HCT116 (cell line): ENCODE results near the gene ADAMTSL5. TPM values are rescaled to one million over a fixed set of nuclear protein-coding genes. Genes with fewer than 3 reads are reported as not detected.

Experiments used
- ATAC-seq: fragments of 200-7000 bp; cut with Tn5 transposase; 2 replicates; pipeline ENCODE4 v1.9.1; 2020; ENCODE audit warnings: mild to moderate bottlenecking, moderate library complexity
- BruUV-seq: library from RNA; stranded (reverse); fragments of 400-500 nt; replicated peaks from 2 replicates; lab custom pipeline; 2021; lab: Mats Ljungman, UMichigan
- CTCF ChIA-PET: fragments of 300-600 bp; sonication (Branson Sonifier 250); formaldehyde crosslinking; loops from one replicate; lab custom pipeline; 2021; ENCODE audit warnings: antibody characterized with exemption; lab: Charles Lee
- POLR2A ChIA-PET: fragments of 300-600, 350-600 bp; sonication (Branson Sonifier 250); formaldehyde crosslinking; loops from one replicate; lab custom pipeline; 2021; ENCODE audit warnings: antibody characterized with exemption; lab: Charles Lee
- RAD21 ChIA-PET, 2 experiments: fragments of 300-600 bp; sonication (Branson Sonifier 250); formaldehyde crosslinking; loops; one replicate each; lab custom pipeline; 2023; ENCODE audit warnings: low total read pairs in 2 of 2; ENCODE audit not compliant: uncharacterized antibody in 2 of 2, unreplicated experiment in 2 of 2, low non-redundant PET in 1 of 2; lab: Charles Lee
- DNase-seq: peaks from one replicate; pipeline ENCODE4 v3.0.0-alpha.2; 2010; ENCODE audit warnings: low read depth, low spot score
- H2AFZ ChIP-seq: fragments of 200-600 bp; shearing (Covaris generic), sonication (generic); 2 replicates; pipeline ENCODE4 v1.6.1; 2017; ENCODE audit warnings: low read depth, mixed run types, mixed read lengths, antibody characterized with exemption, low read length; ENCODE audit not compliant: poor library complexity, severe bottlenecking
- H3K27ac ChIP-seq: 2 replicates; pipeline ENCODE4 v1.5.1; 2012; ENCODE audit warnings: low read depth, low read length
- H3K27me3 ChIP-seq: fragments of 200-600 bp; sonication (generic); 2 replicates; pipeline ENCODE4 v1.6.1; 2016; ENCODE audit warnings: mixed run types, low read length, mixed read lengths; ENCODE audit not compliant: insufficient read depth
- H3K36me3 ChIP-seq, 2 experiments: fragments of 200-500 bp in 1 of 2; fragments of 200-600 bp in 1 of 2; sonication (Bioruptor generic) in 1 of 2; sonication (generic) in 1 of 2; 2 replicates each; pipeline versions ENCODE4 v1.5.1 to v1.6.1; 2014 to 2016; ENCODE audit warnings: low read length in 2 of 2, inconsistent platforms in 1 of 2, mixed read lengths in 1 of 2, mixed run types in 1 of 2; ENCODE audit not compliant: insufficient read depth in 2 of 2, control insufficient read depth in 1 of 2
- H3K4me1 ChIP-seq, 2 experiments: fragments of 200-600 bp in 1 of 2; sonication (generic) in 1 of 2; 2 replicates each; pipeline versions ENCODE4 v1.5.1 to v1.6.1; 2012 to 2017; ENCODE audit warnings: low read length in 2 of 2, inconsistent platforms in 1 of 2, mild to moderate bottlenecking in 1 of 2, mixed read lengths in 1 of 2, mixed run types in 1 of 2, moderate library complexity in 1 of 2; ENCODE audit not compliant: insufficient read depth in 2 of 2, control insufficient read depth in 1 of 2
- H3K4me2 ChIP-seq: fragments of 200-600 bp; sonication (generic); 2 replicates; pipeline ENCODE4 v1.6.1; 2017; ENCODE audit warnings: mixed run types, low read length, mixed read lengths
- H3K4me3 ChIP-seq, 2 experiments: fragments of 200-600 bp in 1 of 2; sonication (generic) in 1 of 2; replicated peaks in 1 of 2; 2 replicates each; pipeline ENCODE4 v1.5.1; 2011 to 2016; ENCODE audit warnings: low read length in 2 of 2, control low read depth in 1 of 2, low read depth in 1 of 2, mild to moderate bottlenecking in 1 of 2, mixed read lengths in 1 of 2, mixed run types in 1 of 2
- H3K79me2 ChIP-seq: fragments of 200-600 bp; sonication (generic); 2 replicates; pipeline ENCODE4 v1.6.1; 2017; ENCODE audit warnings: mild to moderate bottlenecking, mixed run types, low read length, moderate library complexity, mixed read lengths; ENCODE audit not compliant: insufficient read depth
- H3K9ac ChIP-seq: fragments of 200-600 bp; sonication (generic); 2 replicates; pipeline ENCODE4 v1.6.1; 2016; ENCODE audit warnings: low read length, mixed read lengths
- H3K9me2 ChIP-seq: fragments of 200-600 bp; sonication (generic), shearing (Covaris generic); 2 replicates; pipeline ENCODE4 v1.6.1; 2017; ENCODE audit warnings: mixed run types, mild to moderate bottlenecking, moderate library complexity; ENCODE audit not compliant: insufficient read depth
- H3K9me3 ChIP-seq, 2 experiments: fragments of 200-500 bp in 1 of 2; fragments of 200-600 bp in 1 of 2; sonication (Bioruptor generic) in 1 of 2; sonication (generic) in 1 of 2; 2 replicates each; pipeline ENCODE4 v1.6.1; 2014 to 2017; ENCODE audit warnings: low read length in 2 of 2, mixed read lengths in 2 of 2, inconsistent platforms in 1 of 2, low read depth in 1 of 2, mild to moderate bottlenecking in 1 of 2, mixed run types in 1 of 2, moderate library complexity in 1 of 2; ENCODE audit not compliant: control insufficient read depth in 1 of 2, insufficient read depth in 1 of 2
- H4K20me1 ChIP-seq: fragments of 200-600 bp; sonication (generic), shearing (Covaris generic); 2 replicates; pipeline ENCODE4 v1.6.1; 2017; ENCODE audit warnings: mixed run types, mild to moderate bottlenecking, moderate library complexity; ENCODE audit not compliant: insufficient read depth
- ATF3 ChIP-seq: IDR thresholded peaks from 2 replicates; pipeline ENCODE4 v1.6.1; 2012
- CTCF ChIP-seq, 3 experiments: fragments of 200-600 bp in 1 of 3; sonication (generic) in 1 of 3; IDR thresholded peaks in 2 of 3; conservative IDR thresholded peaks in 1 of 3; 2 replicates each; pipeline ENCODE4 v1.5.1; 2012 to 2017; ENCODE audit warnings: low read depth in 2 of 3, low read length in 2 of 3, antibody characterized with exemption in 1 of 3, borderline replicate concordance in 1 of 3, control low read depth in 1 of 3, mild to moderate bottlenecking in 1 of 3, mixed read lengths in 1 of 3, mixed run types in 1 of 3, moderate library complexity in 1 of 3; ENCODE audit not compliant: insufficient read depth in 1 of 3
- EGR1 ChIP-seq: IDR thresholded peaks from 2 replicates; pipeline ENCODE4 v1.6.1; 2012; ENCODE audit warnings: low read depth
- ELF1 ChIP-seq: IDR thresholded peaks from 2 replicates; pipeline ENCODE4 v1.6.1; 2012; ENCODE audit warnings: low read depth, borderline replicate concordance
- EZH2 ChIP-seq: fragments of 200-600 bp; sonication (generic); IDR thresholded peaks from 2 replicates; pipeline ENCODE4 v1.6.1; 2017; ENCODE audit warnings: antibody characterized with exemption, mixed run types
- EZH2phosphoT487 ChIP-seq: fragments of 200-600 bp; IDR thresholded peaks from 2 replicates; pipeline ENCODE4 v1.6.1; 2018; ENCODE audit warnings: antibody characterized with exemption, borderline replicate concordance
- FOSL1 ChIP-seq: IDR thresholded peaks from 2 replicates; pipeline ENCODE4 v1.6.1; 2012; ENCODE audit warnings: low read depth
- JUND ChIP-seq: IDR thresholded peaks from 2 replicates; pipeline ENCODE4 v1.6.1; 2012
- POLR2A ChIP-seq: IDR thresholded peaks from 2 replicates; pipeline ENCODE4 v1.7.0; 2011; ENCODE audit warnings: borderline replicate concordance; ENCODE audit not compliant: insufficient read depth, insufficient read length; ENCODE audit errors: extremely low read depth
- RAD21 ChIP-seq: IDR thresholded peaks from 2 replicates; pipeline ENCODE4 v1.6.1; 2012; ENCODE audit warnings: low read depth, mild to moderate bottlenecking
- REST ChIP-seq: IDR thresholded peaks from 2 replicates; pipeline ENCODE4 v1.6.1; 2012; ENCODE audit warnings: low read depth
- SIN3A ChIP-seq: IDR thresholded peaks from 2 replicates; pipeline ENCODE4 v1.6.1; 2012; ENCODE audit warnings: low read depth
- SP1 ChIP-seq: IDR thresholded peaks from 2 replicates; pipeline ENCODE4 v1.6.1; 2012; ENCODE audit warnings: low read depth
- TCF7L2 ChIP-seq: IDR thresholded peaks from 2 replicates; pipeline ENCODE4 v1.7.0; 2011; ENCODE audit warnings: borderline replicate concordance, inconsistent platforms; ENCODE audit not compliant: insufficient read depth, insufficient read length; ENCODE audit errors: extremely low read depth
- ZBTB33 ChIP-seq: IDR thresholded peaks from 2 replicates; pipeline ENCODE4 v1.6.1; 2011; ENCODE audit warnings: mild to moderate bottlenecking, low read length, moderate library complexity; ENCODE audit not compliant: insufficient replicate concordance; ENCODE audit errors: extremely low read depth
- intact Hi-C: fragments of 100-400 bp; cut with micrococcal nuclease; formaldehyde crosslinking; loops from 2 replicates; pipeline ENCODE4 v1.10.0; 2022
- total RNA-seq: library from RNA; stranded (reverse); gene quantifications from one replicate; pipeline ENCODE4 v1.2.1, GENCODE V29; 2021; ENCODE audit not compliant: unreplicated experiment

The ADAMTSL5 gene
- total RNA-seq, 1 experiment from 2014 or later = 24.0 TPM

GRCh38 chr19:1556390-1557070 lies 43.7 kb upstream of the ADAMTSL5 start (continued):
- TF ChIP-seq CTCF (IDR thresholded peaks at IDR 0.05 in 2 of 3, conservative IDR thresholded peaks at IDR 0.05 in 1 of 3; ENCODE audit: borderline replicate concordance in 1 of 3, insufficient read depth in 1 of 3, low read depth in 2 of 3, low read length in 2 of 3) = no peak
- no peak for TF ChIP-seq ZBTB33
- no peak for TF ChIP-seq EZH2phosphoT487
- TF ChIP-seq RAD21 = no peak
- TF ChIP-seq POLR2A = no peak
- TF ChIP-seq SP1 = no peak
- no peak for TF ChIP-seq EGR1

- Histone ChIP-seq H3K36me3 (peaks cover 0 to 9% of the 10 kb centered on the region in 2 experiments; a peak in 1 of 4 replicates), H4K20me1 (no peaks in the 10 kb centered on the region), H3K79me2 (peaks cover 15% of the 10 kb centered on the region; the same call in 1 of the 2 replicates), H2AFZ (no peak overlapping the region), H3K4me1 (no peaks in the 10 kb centered on the region), H3K9me2 (no peaks in the 10 kb centered on the region), H3K27me3 (no peaks in the 10 kb centered on the region), H3K27ac (no peak overlapping the region), H3K9ac (no peak overlapping the region), H3K4me3 (no peak overlapping the region), H3K9me3 (no peaks in the 10 kb centered on the region), H3K4me2 (no peak overlapping the region)
- CTCF ChIA-PET = no interaction called here
- BruUV-seq = no TSS peak
- POLR2A ChIA-PET = no interaction called here
- DNase-seq (no peak), ATAC-seq (no peak)
- intact Hi-C loops = no loop called here
- RAD21 ChIA-PET = no interaction called here
- TF ChIP-seq REST (no peak), JUND (no peak), ATF3 (no peak), POLR2A (no peak), SP1 (no peak), ELF1 (no peak), FOSL1 (no peak), EGR1 (no peak), EZH2 (no peak), SIN3A (no peak), TCF7L2 (no peak)
Observed at GRCh38 chr19:1555487-1556389, 42.9 kb upstream of the ADAMTSL5 start.
